ENCODE data around the gene ARHGEF35. TPM values are rescaled to one million over a fixed set of nuclear protein-coding genes. Genes with fewer than 3 reads are reported as not detected.
A peak's percentile ranks its signal among the peaks of the same experiment; 100 is the strongest.
"Not testable (repeated sequence)": the region's sequence is repeated elsewhere in the genome, so short reads cannot be mapped to it uniquely, and the experiment has no call there.

Gene ARHGEF35
- total RNA-seq (1 to 10 TPM in 3 of 10 donors, under 1 TPM in 5, not detected in 2; 0.13 to 2.2 (median 0.91) TPM), polyA plus RNA-seq (under 1 TPM; 0.41 to 0.66 TPM)
- long read RNA-seq, donor 1 = 0 reads
- long read RNA-seq, donor 2, partial matches to known transcripts = 0 of 4 reads
- long read RNA-seq, donor 2, other reads (novel, unspliced or antisense) = 0 of 4 reads
- long read RNA-seq, donor 3 = 0 reads

GRCh38 chr7:144195212-144195872 is at the start of gene ARHGEF35:
TSS of gene ARHGEF35 (minus strand) at chr7:144195833. CDS start at chr7:144188383, 7,450 bp downstream.
- peak; percentile 68 to 82 (median 77) for ATAC-seq
- DNase-seq; H3K4me1 ChIP-seq; H3K27ac ChIP-seq; H3K27me3 ChIP-seq; H3K36me3 ChIP-seq; H3K9me3 ChIP-seq; intact Hi-C loops (cut with DNase I): not testable (repeated sequence)
- H3K4me3 ChIP-seq = peak within 1 kb of the TSS in 3 of 10 donors; percentile 30 to 32 (median 31)
- 2% methylated on average over 8 of the region's 51 CpGs; no CpG with 5 or more reads in 1 of the 2 donors for WGBS, 2 donors

- H3K4me3 ChIP-seq; H3K36me3 ChIP-seq; H3K4me1 ChIP-seq; H3K9me3 ChIP-seq; intact Hi-C loops (cut with DNase I); ATAC-seq; H3K27me3 ChIP-seq; H3K27ac ChIP-seq; DNase-seq: not testable (repeated sequence)
- WGBS, 2 donors = no CpG with 5 or more reads among the region's 2 CpGs
Measured at GRCh38 chr7:144245372-144245771, 49.7 kb upstream of the ARHGEF35 start.

- ATAC-seq, H3K27ac ChIP-seq: not testable (repeated sequence)
Measured at GRCh38 chr7:144239365-144239764, 43.7 kb upstream of the ARHGEF35 start, which contains the start of gene OR2A42. TSS of gene OR2A42 (minus strand) at chr7:144239605. CDS start at chr7:144232843, 6,762 bp downstream.

GRCh38 chr7:144238530-144239082 is 43.0 kb upstream of the ARHGEF35 start:
- H3K27ac ChIP-seq; intact Hi-C loops (cut with DNase I); H3K27me3 ChIP-seq; H3K4me1 ChIP-seq; H3K36me3 ChIP-seq; H3K9me3 ChIP-seq; H3K4me3 ChIP-seq; DNase-seq: not testable (repeated sequence)
- WGBS, 2 donors = 84 to 87% methylated on average over 2 of the region's 2 CpGs
- ATAC-seq = peak in 1 of 8 donors; percentile 22

More at GRCh38 chr7:144239365-144239764, 43.7 kb upstream of the ARHGEF35 start, which contains the start of gene OR2A42:
- intact Hi-C loops (cut with DNase I); H3K4me1 ChIP-seq; H3K36me3 ChIP-seq; H3K27me3 ChIP-seq; H3K4me3 ChIP-seq; DNase-seq; H3K9me3 ChIP-seq: not testable (repeated sequence)
- WGBS, 2 donors = 74 to 80% methylated on average over 1 of the region's 2 CpGs

GRCh38 chr7:144233039-144233438 is 37.4 kb upstream of the ARHGEF35 start:
- H3K36me3 ChIP-seq; H3K4me1 ChIP-seq; H3K4me3 ChIP-seq; intact Hi-C loops (cut with DNase I); H3K27me3 ChIP-seq; DNase-seq; H3K9me3 ChIP-seq; ATAC-seq; H3K27ac ChIP-seq: not testable (repeated sequence)
- whole genome bisulfite sequencing, 2 donors = 80 to 86% methylated on average over 1 of the region's 1 CpG

GRCh38 chr7:144231027-144231426 is 35.4 kb upstream of the ARHGEF35 start:
- no CpG with 5 or more reads among the region's 2 CpGs for WGBS, 2 donors
- H3K9me3 ChIP-seq; H3K27me3 ChIP-seq; H3K4me3 ChIP-seq; intact Hi-C loops (cut with DNase I); H3K4me1 ChIP-seq; H3K36me3 ChIP-seq; ATAC-seq; H3K27ac ChIP-seq; DNase-seq: not testable (repeated sequence)

GRCh38 chr7:144228810-144229209 is 33.2 kb upstream of the ARHGEF35 start:
- H3K27me3 ChIP-seq; H3K36me3 ChIP-seq; H3K4me1 ChIP-seq; DNase-seq; intact Hi-C loops (cut with DNase I); H3K4me3 ChIP-seq; H3K9me3 ChIP-seq; H3K27ac ChIP-seq: not testable (repeated sequence)
- 98% methylated on average over 1 of the region's 3 CpGs for WGBS, 2 donors
- peak in 1 of 8 donors; percentile 20 for ATAC-seq

- ATAC-seq; H3K36me3 ChIP-seq; DNase-seq; H3K27ac ChIP-seq; H3K9me3 ChIP-seq; H3K4me1 ChIP-seq; H3K27me3 ChIP-seq; intact Hi-C loops (cut with DNase I); H3K4me3 ChIP-seq: not testable (repeated sequence)
- 82 to 86% methylated on average over 3 of the region's 4 CpGs for WGBS, 2 donors
Measured at GRCh38 chr7:144226866-144227265, 31.2 kb upstream of the ARHGEF35 start.

GRCh38 chr7:144223675-144224074 is 28.0 kb upstream of the ARHGEF35 start:
- H3K9me3 ChIP-seq; H3K36me3 ChIP-seq; DNase-seq; H3K27me3 ChIP-seq; H3K27ac ChIP-seq; H3K4me3 ChIP-seq; ATAC-seq; H3K4me1 ChIP-seq; intact Hi-C loops (cut with DNase I): not testable (repeated sequence)

- H3K4me3 ChIP-seq; H3K4me1 ChIP-seq; H3K27me3 ChIP-seq; H3K9me3 ChIP-seq; ATAC-seq; H3K36me3 ChIP-seq; intact Hi-C loops (cut with DNase I); DNase-seq; H3K27ac ChIP-seq: not testable (repeated sequence)
Measured at GRCh38 chr7:144220531-144220930, 24.9 kb upstream of the ARHGEF35 start.

GRCh38 chr7:144219149-144219548 is 23.5 kb upstream of the ARHGEF35 start:
- H3K4me1 ChIP-seq; ATAC-seq; H3K4me3 ChIP-seq; H3K36me3 ChIP-seq; DNase-seq; H3K27ac ChIP-seq; H3K27me3 ChIP-seq; intact Hi-C loops (cut with DNase I); H3K9me3 ChIP-seq: not testable (repeated sequence)
- WGBS, 2 donors = no CpG with 5 or more reads among the region's 4 CpGs

All from heart right ventricle (tissue), 16 donors.